ENCODE measurements around the gene TMEM81. TPM values are rescaled to one million over a fixed set of nuclear protein-coding genes. Genes with fewer than 3 reads are reported as not detected.

Gene TMEM81
- total RNA-seq, 1 donor from 2014 or later = 5.8 TPM

DNA sequence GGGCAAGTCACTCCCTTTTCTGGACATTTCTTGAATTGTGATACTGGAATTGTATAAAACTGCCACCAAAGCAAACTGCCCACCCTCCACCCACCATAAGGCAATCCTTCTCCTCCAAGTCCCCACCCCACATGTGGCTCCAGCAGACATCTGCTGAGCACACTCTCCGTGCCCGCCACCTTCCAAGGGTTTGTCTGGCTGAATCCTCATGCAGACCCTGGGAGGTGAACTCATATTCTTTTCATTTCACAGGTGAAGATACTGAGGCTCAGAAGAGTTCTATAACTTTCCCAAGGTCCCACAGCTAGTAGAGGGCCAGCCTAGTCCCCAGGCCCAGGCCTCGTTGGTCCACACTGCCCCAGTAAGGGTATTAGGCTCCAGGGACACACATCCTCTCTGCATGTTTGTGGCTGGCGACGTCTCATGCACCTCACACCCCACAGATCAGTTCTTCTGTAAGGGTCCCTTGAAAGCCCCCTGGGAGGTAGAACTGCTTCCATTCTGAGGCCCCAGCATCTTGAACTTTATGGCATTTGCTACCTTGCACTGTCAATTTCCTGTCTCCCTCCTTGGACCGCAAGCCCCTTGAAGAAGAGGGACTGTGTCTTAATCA is 27.2 kb downstream of the TMEM81 start:
- Mint-ChIP-seq H3K9me3 (no peaks in the 10 kb centered on the region), H3K36me3 (no peaks in the 10 kb centered on the region), H3K27me3 (peaks cover 37% of the 10 kb centered on the region), H3K4me3 (no peak overlapping the region), H3K4me1 (ENCODE audit: unreplicated experiment) (peaks cover 5% of the 10 kb centered on the region), H3K27ac (no peak overlapping the region)
- DNase-seq (ENCODE audit: extremely low spot score, unreplicated experiment) = no peak
- TF ChIP-seq, protein P1, sequence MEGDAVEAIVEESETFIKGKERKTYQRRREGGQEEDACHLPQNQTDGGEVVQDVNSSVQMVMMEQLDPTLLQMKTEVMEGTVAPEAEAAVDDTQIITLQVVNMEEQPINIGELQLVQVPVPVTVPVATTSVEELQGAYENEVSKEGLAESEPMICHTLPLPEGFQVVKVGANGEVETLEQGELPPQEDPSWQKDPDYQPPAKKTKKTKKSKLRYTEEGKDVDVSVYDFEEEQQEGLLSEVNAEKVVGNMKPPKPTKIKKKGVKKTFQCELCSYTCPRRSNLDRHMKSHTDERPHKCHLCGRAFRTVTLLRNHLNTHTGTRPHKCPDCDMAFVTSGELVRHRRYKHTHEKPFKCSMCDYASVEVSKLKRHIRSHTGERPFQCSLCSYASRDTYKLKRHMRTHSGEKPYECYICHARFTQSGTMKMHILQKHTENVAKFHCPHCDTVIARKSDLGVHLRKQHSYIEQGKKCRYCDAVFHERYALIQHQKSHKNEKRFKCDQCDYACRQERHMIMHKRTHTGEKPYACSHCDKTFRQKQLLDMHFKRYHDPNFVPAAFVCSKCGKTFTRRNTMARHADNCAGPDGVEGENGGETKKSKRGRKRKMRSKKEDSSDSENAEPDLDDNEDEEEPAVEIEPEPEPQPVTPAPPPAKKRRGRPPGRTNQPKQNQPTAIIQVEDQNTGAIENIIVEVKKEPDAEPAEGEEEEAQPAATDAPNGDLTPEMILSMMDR (conservative IDR thresholded peaks at IDR 0.05) = no peak

DNA sequence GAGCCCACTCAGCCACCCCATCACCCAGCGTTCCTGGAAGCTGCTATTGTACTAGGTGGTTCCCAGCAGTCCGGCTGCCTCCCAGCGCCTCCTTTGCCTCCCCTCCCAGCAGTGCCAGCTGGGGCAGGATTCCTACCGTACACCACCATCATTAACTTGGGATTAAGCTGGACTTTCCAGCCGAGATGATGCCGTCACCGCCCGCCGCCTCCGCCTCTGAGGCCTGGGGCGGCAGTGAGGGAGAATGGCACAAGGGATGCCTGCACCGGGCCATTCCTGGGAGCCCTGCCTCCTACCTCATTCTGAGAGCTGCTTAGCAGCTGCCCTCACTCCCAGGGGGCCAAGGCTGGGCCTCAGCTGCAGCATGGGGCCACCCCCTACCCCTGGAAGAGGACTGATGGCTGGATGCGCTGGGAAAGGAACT is 28.1 kb downstream of the TMEM81 start:
- TF ChIP-seq, protein P1 (conservative IDR thresholded peaks at IDR 0.05) = no peak
- H3K27ac Mint-ChIP-seq = no peak overlapping the region
- no peaks in the 10 kb centered on the region for H3K4me1 Mint-ChIP-seq (ENCODE audit: unreplicated experiment)
- H3K36me3 Mint-ChIP-seq = no peaks in the 10 kb centered on the region
- H3K9me3 Mint-ChIP-seq = no peaks in the 10 kb centered on the region
- H3K4me3 Mint-ChIP-seq = no peak overlapping the region
- peaks cover 39% of the 10 kb centered on the region for H3K27me3 Mint-ChIP-seq
- no peak for DNase-seq (ENCODE audit: extremely low spot score, unreplicated experiment)

DNA sequence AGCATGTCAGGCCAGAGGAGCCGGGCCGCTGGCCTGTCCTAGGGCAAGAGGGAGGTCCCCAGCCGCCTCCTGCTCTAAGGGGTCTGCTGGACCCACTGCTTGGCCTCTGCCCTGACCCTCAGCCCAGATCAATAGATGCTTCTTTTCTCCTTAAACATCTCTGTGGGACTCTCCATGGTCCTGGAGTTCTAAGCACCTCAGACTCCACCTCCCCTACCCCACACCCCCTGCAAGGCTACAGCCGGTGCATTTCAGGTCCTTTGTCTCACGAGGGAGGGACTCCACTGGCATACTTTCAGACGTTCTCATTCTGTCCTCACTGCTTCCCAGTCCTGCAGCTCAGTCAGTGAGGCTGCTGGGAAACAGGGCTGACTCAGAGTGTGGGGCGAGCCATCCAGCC is 30.2 kb downstream of the TMEM81 start:
- H3K4me1 Mint-ChIP-seq (ENCODE audit: unreplicated experiment) = no peaks in the 10 kb centered on the region
- no peaks in the 10 kb centered on the region for H3K9me3 Mint-ChIP-seq
- peaks cover 52% of the 10 kb centered on the region for H3K27me3 Mint-ChIP-seq
- H3K36me3 Mint-ChIP-seq = no peaks in the 10 kb centered on the region
- no peak overlapping the region for H3K4me3 Mint-ChIP-seq
- no peak for DNase-seq (ENCODE audit: extremely low spot score, unreplicated experiment)
- no peak overlapping the region for H3K27ac Mint-ChIP-seq
- TF ChIP-seq, protein P1 (conservative IDR thresholded peaks at IDR 0.05) = no peak

DNA sequence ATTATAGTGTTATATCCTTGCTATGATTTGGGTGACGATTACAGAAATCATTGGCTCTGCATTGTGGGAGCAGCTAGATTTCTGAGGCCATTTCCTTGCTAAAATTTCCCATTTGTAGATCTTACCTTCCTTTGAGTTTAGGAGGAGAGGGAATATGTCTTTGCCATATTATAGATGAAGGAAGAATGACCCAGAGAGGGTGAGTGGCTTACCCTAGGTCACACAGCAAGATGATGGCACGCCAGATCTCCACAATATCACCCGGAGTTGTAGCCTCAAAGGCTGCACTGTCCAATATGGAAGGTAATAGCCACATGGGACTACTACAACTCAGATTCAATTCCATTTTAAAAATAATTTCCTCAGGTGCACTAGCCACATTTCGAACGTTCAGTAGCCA is 31.0 kb downstream of the TMEM81 start:
- DNase-seq (ENCODE audit: extremely low spot score, unreplicated experiment) = no peak
- H3K36me3 Mint-ChIP-seq = no peaks in the 10 kb centered on the region
- no peak overlapping the region for H3K4me3 Mint-ChIP-seq
- no peaks in the 10 kb centered on the region for H3K9me3 Mint-ChIP-seq
- TF ChIP-seq, protein P1 (conservative IDR thresholded peaks at IDR 0.05) = no peak
- H3K4me1 Mint-ChIP-seq (ENCODE audit: unreplicated experiment) = no peaks in the 10 kb centered on the region
- H3K27ac Mint-ChIP-seq = no peak overlapping the region
- peaks cover 56% of the 10 kb centered on the region for H3K27me3 Mint-ChIP-seq

DNA sequence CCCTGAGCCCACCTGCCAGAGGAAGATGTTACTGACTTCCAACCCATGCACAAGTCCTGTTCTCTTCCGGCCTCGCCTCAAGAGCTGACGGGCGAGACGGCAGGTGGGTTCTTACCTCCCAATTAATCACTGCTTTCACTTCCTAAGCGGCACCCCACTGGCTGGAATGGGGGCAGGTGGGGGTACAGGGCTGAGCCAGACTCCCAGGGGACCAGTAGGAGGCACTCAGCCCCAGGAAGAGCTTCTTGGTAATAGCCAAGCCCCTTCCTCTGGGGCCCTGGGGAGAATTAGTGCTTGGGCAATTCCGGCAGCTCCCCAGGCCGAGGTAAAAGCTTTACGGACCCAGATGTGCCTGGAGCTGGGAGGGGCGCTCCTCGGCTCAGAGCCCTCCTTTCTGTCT is 31.6 kb downstream of the TMEM81 start:
- H3K9me3 Mint-ChIP-seq = no peaks in the 10 kb centered on the region
- no peak overlapping the region for H3K4me3 Mint-ChIP-seq
- DNase-seq (ENCODE audit: extremely low spot score, unreplicated experiment) = no peak
- TF ChIP-seq, protein P1 (conservative IDR thresholded peaks at IDR 0.05) = no peak
- H3K36me3 Mint-ChIP-seq = no peaks in the 10 kb centered on the region
- H3K27me3 Mint-ChIP-seq = peaks cover 61% of the 10 kb centered on the region
- no peak overlapping the region for H3K27ac Mint-ChIP-seq
- no peaks in the 10 kb centered on the region for H3K4me1 Mint-ChIP-seq (ENCODE audit: unreplicated experiment)

DNA sequence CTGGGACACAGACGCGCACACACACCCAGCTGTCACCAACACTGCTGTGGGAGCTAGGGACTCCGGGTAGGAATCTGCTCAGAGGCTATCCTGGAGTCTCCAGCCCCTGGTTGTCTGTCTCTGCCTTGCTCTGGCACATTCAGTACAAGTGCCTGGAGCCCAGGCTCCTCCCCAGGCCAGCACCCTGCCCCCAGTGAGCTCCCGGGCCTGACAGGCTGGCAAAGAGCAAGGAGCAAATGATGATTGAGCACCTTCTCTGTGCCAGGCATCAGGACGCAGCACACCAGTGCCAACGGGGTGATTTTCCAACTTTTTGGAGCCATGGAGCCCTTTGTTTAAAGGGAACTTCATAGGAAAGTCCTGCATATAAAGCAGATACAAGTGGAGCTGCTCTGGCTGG is 34.8 kb downstream of the TMEM81 start:
- no peaks in the 10 kb centered on the region for H3K36me3 Mint-ChIP-seq
- peaks cover 69% of the 10 kb centered on the region for H3K27me3 Mint-ChIP-seq
- DNase-seq (ENCODE audit: extremely low spot score, unreplicated experiment) = no peak
- no peaks in the 10 kb centered on the region for H3K9me3 Mint-ChIP-seq
- H3K27ac Mint-ChIP-seq = no peak overlapping the region
- H3K4me3 Mint-ChIP-seq = no peak overlapping the region
- H3K4me1 Mint-ChIP-seq (ENCODE audit: unreplicated experiment) = no peaks in the 10 kb centered on the region
- TF ChIP-seq, protein P1 (conservative IDR thresholded peaks at IDR 0.05) = no peak

Measured in type B pancreatic cell (in vitro differentiated cells).